SU-DHL-6 (cell line): Measurements from ENCODE around the gene NYAP2.

Source experiments
- H2AFZ ChIP-seq: fragments of 200-600 bp; sonication (generic); 2 replicates; pipeline ENCODE4 v1.6.1; 2014; ENCODE audit warnings: low read depth, mild to moderate bottlenecking, moderate library complexity, mixed read lengths, antibody characterized with exemption, low read length; ENCODE audit not compliant: severe bottlenecking
- H3F3A ChIP-seq: fragments of 200-600 bp; shearing (Covaris generic); 2 replicates; pipeline ENCODE4 v1.6.0; 2016; ENCODE audit warnings: antibody characterized with exemption, mild to moderate bottlenecking; ENCODE audit not compliant: insufficient read depth
- H3K27ac ChIP-seq: fragments of 200-600 bp; sonication (generic); 2 replicates; pipeline ENCODE4 v1.5.1; 2016; ENCODE audit warnings: low read depth, mild to moderate bottlenecking, low read length, moderate library complexity, mixed read lengths
- H3K27me3 ChIP-seq: fragments of 200-600 bp; sonication (generic), shearing (Covaris generic); 2 replicates; pipeline ENCODE4 v1.6.0; 2014; ENCODE audit warnings: mild to moderate bottlenecking, low read length
- H3K36me3 ChIP-seq: fragments of 200-600 bp; sonication (generic); 2 replicates; pipeline ENCODE4 v1.6.1; 2014; ENCODE audit warnings: mild to moderate bottlenecking, low read length, mixed read lengths
- H3K4me2 ChIP-seq: fragments of 300-600, 200-600 bp; shearing (Covaris generic), sonication (generic); 2 replicates; pipeline ENCODE4 v1.6.0; 2014; ENCODE audit warnings: low read length, low read depth, mild to moderate bottlenecking; ENCODE audit not compliant: poor library complexity, severe bottlenecking
- H3K4me3 ChIP-seq: fragments of 200-600 bp; sonication (generic); 2 replicates; pipeline ENCODE4 v1.5.1; 2014; ENCODE audit warnings: antibody characterized with exemption, low read length, mild to moderate bottlenecking, mixed read lengths; ENCODE audit not compliant: insufficient read depth, poor library complexity, severe bottlenecking
- H3K79me2 ChIP-seq: fragments of 200-600 bp; sonication (generic); 2 replicates; pipeline ENCODE4 v1.6.1; 2014; ENCODE audit warnings: mild to moderate bottlenecking, low read length, moderate library complexity; ENCODE audit not compliant: insufficient read depth
- H3K9ac ChIP-seq: fragments of 200-600 bp; sonication (generic); 2 replicates; pipeline ENCODE4 v1.7.0; 2014; ENCODE audit warnings: mild to moderate bottlenecking, low read length
- H3K9me2 ChIP-seq: fragments of 200-600 bp; sonication (generic); replicated peaks from 2 replicates; pipeline ENCODE4 v1.6.1; 2014; ENCODE audit warnings: low read length; ENCODE audit not compliant: insufficient read depth
- H3K9me3 ChIP-seq: fragments of 200-600 bp; sonication (generic); 2 replicates; pipeline ENCODE4 v1.6.1; 2014; ENCODE audit warnings: low read length, mixed read lengths; ENCODE audit not compliant: insufficient read depth
- H4K20me1 ChIP-seq: fragments of 200-600 bp; sonication (generic); 2 replicates; pipeline ENCODE4 v1.6.1; 2014; ENCODE audit warnings: low read depth, mild to moderate bottlenecking, antibody characterized with exemption, low read length, moderate library complexity, mixed read lengths
- CTCF ChIP-seq: fragments of 200-600 bp; sonication (generic); IDR thresholded peaks from one replicate; pipeline ENCODE4 v1.5.1; 2017; ENCODE audit warnings: antibody characterized with exemption, mild to moderate bottlenecking, low read length, moderate library complexity; ENCODE audit not compliant: insufficient read depth, poor library complexity, severe bottlenecking
- EZH2phosphoT487 ChIP-seq: fragments of 200-600 bp; sonication (generic), shearing (Covaris generic); conservative IDR thresholded peaks from 2 replicates; pipeline ENCODE4 v1.6.1; 2018; ENCODE audit warnings: mild to moderate bottlenecking, antibody characterized with exemption, low read length, moderate library complexity, mixed read lengths

The NYAP2 gene

GRCh38 chr2:225466891-225467604, 67.5 kb downstream of the NYAP2 start:
- Histone ChIP-seq H3K4me3 (no peak overlapping the region), H2AFZ (no peak overlapping the region), H3K4me2 (no peak overlapping the region), H4K20me1 (no peaks in the 10 kb centered on the region), H3K9me2 (no peaks in the 10 kb centered on the region), H3F3A (no peaks in the 10 kb centered on the region), H3K79me2 (no peaks in the 10 kb centered on the region), H3K27me3 (no peaks in the 10 kb centered on the region), H3K9ac (no peak overlapping the region), H3K27ac (no peak overlapping the region), H3K36me3 (no peaks in the 10 kb centered on the region), H3K9me3 (no peaks in the 10 kb centered on the region)
- TF ChIP-seq CTCF (no peak), EZH2phosphoT487 (no peak)

DNA sequence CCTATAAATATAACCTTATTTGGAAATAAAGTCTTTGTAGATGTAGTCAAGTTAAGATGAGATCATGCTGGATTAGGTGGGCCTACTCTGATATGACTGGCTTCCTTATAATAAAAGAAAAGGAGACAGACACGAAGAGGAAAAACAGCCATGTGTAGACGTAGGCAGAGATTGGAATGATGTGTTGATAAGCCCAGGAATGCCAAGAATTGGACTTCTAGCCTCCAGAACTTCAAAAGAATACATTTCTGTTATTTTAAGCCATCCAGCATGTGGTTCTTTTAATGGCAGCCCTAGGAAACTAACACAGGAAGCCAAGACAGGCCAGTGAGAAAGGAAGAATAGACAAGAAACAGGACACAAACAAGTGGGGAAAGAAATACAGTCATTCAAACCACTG, 68.6 kb downstream of the NYAP2 start:
- Histone ChIP-seq H2AFZ (no peak overlapping the region), H4K20me1 (no peaks in the 10 kb centered on the region), H3K27ac (no peak overlapping the region), H3K9me3 (no peaks in the 10 kb centered on the region), H3K9me2 (no peaks in the 10 kb centered on the region), H3F3A (no peaks in the 10 kb centered on the region), H3K27me3 (no peaks in the 10 kb centered on the region), H3K36me3 (no peaks in the 10 kb centered on the region), H3K4me2 (no peak overlapping the region), H3K79me2 (no peaks in the 10 kb centered on the region), H3K9ac (no peak overlapping the region), H3K4me3 (no peak overlapping the region)
- TF ChIP-seq EZH2phosphoT487 (no peak), CTCF (no peak)

DNA sequence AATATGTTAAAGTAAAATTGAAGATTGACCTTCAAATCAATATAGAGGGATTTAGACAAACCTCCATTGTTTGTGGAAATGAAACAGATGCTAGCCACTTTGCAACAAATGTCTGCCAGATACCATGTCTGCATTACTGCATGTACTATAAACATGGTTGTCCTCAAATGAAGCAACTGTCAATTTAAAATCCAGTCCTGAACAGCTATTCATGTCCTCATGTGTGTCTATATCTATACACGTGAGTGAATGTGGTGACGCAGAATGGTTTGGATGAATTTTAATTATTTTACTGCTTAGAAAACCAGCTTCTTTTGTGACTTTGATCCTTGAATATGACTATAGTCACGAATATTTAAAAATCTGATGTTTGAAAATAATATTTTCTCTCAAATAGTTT, 71.5 kb downstream of the NYAP2 start:
- Histone ChIP-seq H3K4me2 (no peak overlapping the region), H2AFZ (no peak overlapping the region), H3K9me3 (no peaks in the 10 kb centered on the region), H3K27ac (no peak overlapping the region), H3F3A (no peaks in the 10 kb centered on the region), H3K36me3 (no peaks in the 10 kb centered on the region), H4K20me1 (no peaks in the 10 kb centered on the region), H3K79me2 (no peaks in the 10 kb centered on the region), H3K27me3 (no peaks in the 10 kb centered on the region), H3K9me2 (no peaks in the 10 kb centered on the region), H3K4me3 (no peak overlapping the region), H3K9ac (no peak overlapping the region)
- TF ChIP-seq EZH2phosphoT487 (no peak), CTCF (no peak)
